Mammary epithelial cell (primary cell): ENCODE data around the gene PROM1.

ENCODE experiments used
- EZH2 ChIP-seq: IDR thresholded peaks from 2 replicates; pipeline ENCODE4 v1.6.1; 2012; ENCODE audit warnings: low read length, inconsistent platforms, borderline replicate concordance
- TF ChIP-seq, protein P1 (sequence below), 2 donors: IDR thresholded peaks in 1 of 2; conservative IDR thresholded peaks in 1 of 2; 2 replicates each; pipeline ENCODE4 v1.5.1; 2011 to 2012; ENCODE audit warnings: inconsistent platforms in 2 of 2, low read length in 2 of 2, mild to moderate bottlenecking in 2 of 2, control low read depth in 1 of 2, low read depth in 1 of 2; ENCODE audit not compliant: insufficient read depth in 1 of 2; ENCODE audit errors: extremely low read depth in 1 of 2

DNA sequence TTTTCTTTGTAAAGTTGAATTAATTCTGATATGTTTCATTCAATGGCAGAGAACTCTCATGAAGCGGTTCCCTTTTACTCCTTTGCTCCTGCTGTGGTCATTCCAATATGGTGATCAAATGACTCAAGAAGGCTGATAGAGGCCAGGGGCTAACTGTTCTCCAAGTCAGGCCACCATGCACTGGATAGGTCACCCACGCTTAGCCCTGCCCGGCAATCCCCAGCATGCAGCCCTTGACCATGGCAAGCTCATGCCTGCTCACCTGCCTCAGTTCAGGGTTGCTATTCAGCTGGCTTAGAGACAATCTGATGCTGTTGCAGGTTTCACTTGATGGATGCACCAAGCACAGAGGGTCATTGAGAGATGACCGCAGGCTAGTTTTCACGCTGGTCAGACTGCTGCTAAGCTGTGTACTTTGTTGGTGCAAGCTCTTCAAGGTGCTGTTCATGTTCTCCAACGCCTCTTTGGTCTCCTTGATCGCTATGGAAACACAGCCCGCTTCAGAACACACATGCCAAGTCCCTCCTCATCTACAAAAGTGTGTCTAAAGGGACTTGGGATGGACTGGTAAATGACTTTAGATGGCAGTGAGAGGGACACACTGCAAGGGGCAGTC lies 65.7 kb downstream of the PROM1 start:
- TF ChIP-seq, protein P1, sequence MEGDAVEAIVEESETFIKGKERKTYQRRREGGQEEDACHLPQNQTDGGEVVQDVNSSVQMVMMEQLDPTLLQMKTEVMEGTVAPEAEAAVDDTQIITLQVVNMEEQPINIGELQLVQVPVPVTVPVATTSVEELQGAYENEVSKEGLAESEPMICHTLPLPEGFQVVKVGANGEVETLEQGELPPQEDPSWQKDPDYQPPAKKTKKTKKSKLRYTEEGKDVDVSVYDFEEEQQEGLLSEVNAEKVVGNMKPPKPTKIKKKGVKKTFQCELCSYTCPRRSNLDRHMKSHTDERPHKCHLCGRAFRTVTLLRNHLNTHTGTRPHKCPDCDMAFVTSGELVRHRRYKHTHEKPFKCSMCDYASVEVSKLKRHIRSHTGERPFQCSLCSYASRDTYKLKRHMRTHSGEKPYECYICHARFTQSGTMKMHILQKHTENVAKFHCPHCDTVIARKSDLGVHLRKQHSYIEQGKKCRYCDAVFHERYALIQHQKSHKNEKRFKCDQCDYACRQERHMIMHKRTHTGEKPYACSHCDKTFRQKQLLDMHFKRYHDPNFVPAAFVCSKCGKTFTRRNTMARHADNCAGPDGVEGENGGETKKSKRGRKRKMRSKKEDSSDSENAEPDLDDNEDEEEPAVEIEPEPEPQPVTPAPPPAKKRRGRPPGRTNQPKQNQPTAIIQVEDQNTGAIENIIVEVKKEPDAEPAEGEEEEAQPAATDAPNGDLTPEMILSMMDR (conservative IDR thresholded peaks at IDR 0.05 in 1 of 2, IDR thresholded peaks at IDR 0.05 in 1 of 2; ENCODE audit: extremely low read depth in 1 of 2, insufficient read depth in 1 of 2, low read depth in 1 of 2, low read length in 2 of 2) = no peak
- TF ChIP-seq EZH2 = no peak
